Liver (tissue), 3 donors: Measurements from ENCODE around the gene KCNJ3.

Experiments
- ATF3 ChIP-seq: IDR thresholded peaks from 2 replicates; pipeline ENCODE4 v1.6.1; 2016; ENCODE audit warnings: antibody characterized with exemption
- CTCF ChIP-seq: fragments of 150-350 bp; IDR thresholded peaks from 2 replicates; pipeline ENCODE4 v1.5.1; 2017; ENCODE audit warnings: improper control_type of control experiment, low read depth, low read length; ENCODE audit not compliant: missing input control
- EGR1 ChIP-seq, 2 donors: IDR thresholded peaks; 2 replicates each; pipeline ENCODE4 v1.6.1; 2016 to 2018; ENCODE audit warnings: antibody characterized with exemption in 2 of 2, low read depth in 2 of 2
- FOXA1 ChIP-seq: IDR thresholded peaks from 2 replicates; pipeline ENCODE4 v1.6.1; 2016; ENCODE audit warnings: antibody characterized with exemption
- FOXA2 ChIP-seq: IDR thresholded peaks from 2 replicates; pipeline ENCODE4 v1.6.1; 2016; ENCODE audit warnings: antibody characterized with exemption
- JUND ChIP-seq, 2 donors: IDR thresholded peaks; 2 replicates each; pipeline ENCODE4 v1.6.1; 2016; ENCODE audit warnings: antibody characterized with exemption in 2 of 2
- MAX ChIP-seq: IDR thresholded peaks from 2 replicates; pipeline ENCODE4 v1.6.1; 2016; ENCODE audit warnings: antibody characterized with exemption
- RAD21 ChIP-seq, 2 donors: IDR thresholded peaks; 2 replicates each; pipeline ENCODE4 v1.6.1; 2016; ENCODE audit warnings: antibody characterized with exemption in 2 of 2, mild to moderate bottlenecking in 2 of 2
- REST ChIP-seq: IDR thresholded peaks from 2 replicates; pipeline ENCODE4 v1.6.1; 2016; ENCODE audit warnings: antibody characterized with exemption, mild to moderate bottlenecking
- TAF1 ChIP-seq: conservative IDR thresholded peaks from 2 replicates; pipeline ENCODE4 v1.6.1; 2016; ENCODE audit warnings: antibody characterized with exemption, mild to moderate bottlenecking
- YY1 ChIP-seq: IDR thresholded peaks from 2 replicates; pipeline ENCODE4 v1.6.1; 2016; ENCODE audit warnings: antibody characterized with exemption, mild to moderate bottlenecking
- ZBTB33 ChIP-seq: IDR thresholded peaks from 2 replicates; pipeline ENCODE4 v1.6.1; 2016; ENCODE audit warnings: antibody characterized with exemption
- donor health status: healthy.
- donor health status: healthy.

GRCh38 chr2:154688373-154688772, 10.1 kb upstream of the KCNJ3 start:
- TF ChIP-seq CTCF (no peak), YY1 (no peak), REST (no peak), JUND (IDR thresholded peaks at IDR 0.05) (no peak), FOXA1 (no peak), EGR1 (IDR thresholded peaks at IDR 0.05; ENCODE audit: low read depth in 2 of 2) (no peak), ZBTB33 (no peak), FOXA2 (no peak), ATF3 (no peak), MAX (no peak), RAD21 (IDR thresholded peaks at IDR 0.05) (no peak), TAF1 (no peak)
